GM03348 (cell line): ENCODE data around the gene SLC25A44.
A peak's percentile ranks its signal among the peaks of the same experiment; 100 is the strongest.
"Not testable (repeated sequence)": the region's sequence is repeated elsewhere in the genome, so short reads cannot be mapped to it uniquely, and the experiment has no call there.

ENCODE experiments used
- DNase-seq: peaks from one replicate; pipeline ENCODE4 v3.0.0; 2012; ENCODE audit warnings: low spot score

SLC25A44 gene

GRCh38 chr1:156164125-156164831 lies 29.6 kb upstream of the SLC25A44 start:
- no peak for DNase-seq

GRCh38 chr1:156165083-156165482 lies 28.8 kb upstream of the SLC25A44 start:
- no peak for DNase-seq

DNA sequence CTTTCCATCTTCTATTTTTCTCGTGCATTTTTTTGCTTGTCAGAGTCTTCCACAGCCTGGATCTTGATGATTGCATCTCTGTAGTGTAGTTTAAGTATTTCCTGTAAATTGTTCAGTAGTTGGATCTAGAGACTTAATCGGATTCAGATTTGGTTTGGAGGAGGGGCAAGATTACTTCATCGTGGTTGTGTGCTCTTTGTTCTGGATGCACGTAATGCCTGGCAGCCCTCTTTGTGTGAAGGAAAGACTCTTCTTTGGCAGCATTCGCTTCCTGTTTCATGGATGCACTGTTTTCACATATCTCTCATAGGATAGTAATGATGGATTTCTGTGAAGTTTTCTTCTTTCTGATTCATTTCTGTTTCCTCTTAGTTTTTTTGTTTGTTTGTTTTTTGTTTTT lies 26.4 kb upstream of the SLC25A44 start:
- peak; percentile 13 for DNase-seq

DNA sequence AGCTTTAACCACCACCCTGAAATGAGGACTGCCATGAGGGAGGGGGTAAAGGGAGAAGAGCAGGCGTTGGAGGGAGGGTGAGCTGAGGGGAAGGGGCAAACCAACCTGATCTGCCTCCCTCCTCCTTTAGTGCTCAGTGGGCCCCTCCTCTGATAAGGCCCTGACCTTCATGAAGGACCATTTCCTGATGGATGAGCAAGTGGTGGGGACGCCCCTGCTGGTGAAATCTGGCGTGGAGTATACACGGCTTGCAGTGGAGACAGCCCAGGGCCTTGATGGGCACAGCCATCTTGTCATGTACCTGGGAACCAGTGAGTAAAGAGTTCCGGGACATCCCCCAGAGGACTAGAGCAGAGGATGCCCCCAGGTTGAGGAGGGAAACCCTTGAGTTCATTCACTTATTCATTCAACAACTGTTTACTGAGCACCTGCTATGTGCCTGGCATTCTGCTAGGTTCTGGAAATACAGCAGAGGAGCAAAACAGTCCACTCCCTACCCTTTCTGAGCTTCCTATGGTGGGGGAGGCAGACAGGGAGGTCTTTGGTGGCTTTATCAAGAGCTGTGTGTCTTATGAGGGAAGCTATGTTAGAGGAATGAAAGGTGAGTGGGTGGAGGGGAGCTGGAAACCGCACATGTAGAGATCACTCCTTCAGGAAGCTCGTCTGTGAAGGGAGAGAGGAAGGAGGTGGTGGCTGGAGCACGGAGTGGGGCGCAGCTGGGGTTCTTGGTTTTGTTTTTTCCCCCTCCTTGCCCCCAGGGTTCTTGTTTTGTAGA lies 21.0 kb upstream of the SLC25A44 start:
- peak; percentile 3 for DNase-seq

DNA sequence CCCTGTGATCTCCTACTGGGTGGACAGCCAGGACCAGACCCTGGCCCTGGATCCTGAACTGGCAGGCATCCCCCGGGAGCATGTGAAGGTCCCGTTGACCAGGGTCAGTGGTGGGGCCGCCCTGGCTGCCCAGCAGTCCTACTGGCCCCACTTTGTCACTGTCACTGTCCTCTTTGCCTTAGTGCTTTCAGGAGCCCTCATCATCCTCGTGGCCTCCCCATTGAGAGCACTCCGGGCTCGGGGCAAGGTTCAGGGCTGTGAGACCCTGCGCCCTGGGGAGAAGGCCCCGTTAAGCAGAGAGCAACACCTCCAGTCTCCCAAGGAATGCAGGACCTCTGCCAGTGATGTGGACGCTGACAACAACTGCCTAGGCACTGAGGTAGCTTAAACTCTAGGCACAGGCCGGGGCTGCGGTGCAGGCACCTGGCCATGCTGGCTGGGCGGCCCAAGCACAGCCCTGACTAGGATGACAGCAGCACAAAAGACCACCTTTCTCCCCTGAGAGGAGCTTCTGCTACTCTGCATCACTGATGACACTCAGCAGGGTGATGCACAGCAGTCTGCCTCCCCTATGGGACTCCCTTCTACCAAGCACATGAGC lies 17.2 kb upstream of the SLC25A44 start:
- no peak for DNase-seq

- DNase-seq: no peak
Observed at GRCh38 chr1:156177919-156178654, 15.8 kb upstream of the SLC25A44 start.

DNA sequence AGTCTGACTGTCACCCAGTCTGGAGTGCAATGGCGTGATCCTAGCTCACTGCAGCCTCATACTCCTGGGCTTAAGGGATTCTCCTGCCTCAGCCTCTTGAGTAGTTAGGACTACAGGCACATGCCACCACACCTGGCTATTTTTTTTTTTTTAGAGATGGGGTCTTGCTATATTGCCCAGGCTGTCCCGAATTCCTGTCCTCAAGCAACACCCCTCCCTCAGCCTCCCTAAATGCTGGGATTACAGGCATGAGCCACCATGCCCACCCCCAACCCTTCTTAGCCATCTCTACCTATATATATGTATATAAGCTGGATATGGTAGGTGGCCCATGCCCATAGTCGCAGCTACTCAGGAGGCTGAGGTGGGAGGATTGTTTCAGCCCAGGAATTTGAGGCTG lies 13.4 kb upstream of the SLC25A44 start:
- DNase-seq: no peak

- DNase-seq: not testable (repeated sequence)
Observed at GRCh38 chr1:156181391-156181924, 12.4 kb upstream of the SLC25A44 start.

DNA sequence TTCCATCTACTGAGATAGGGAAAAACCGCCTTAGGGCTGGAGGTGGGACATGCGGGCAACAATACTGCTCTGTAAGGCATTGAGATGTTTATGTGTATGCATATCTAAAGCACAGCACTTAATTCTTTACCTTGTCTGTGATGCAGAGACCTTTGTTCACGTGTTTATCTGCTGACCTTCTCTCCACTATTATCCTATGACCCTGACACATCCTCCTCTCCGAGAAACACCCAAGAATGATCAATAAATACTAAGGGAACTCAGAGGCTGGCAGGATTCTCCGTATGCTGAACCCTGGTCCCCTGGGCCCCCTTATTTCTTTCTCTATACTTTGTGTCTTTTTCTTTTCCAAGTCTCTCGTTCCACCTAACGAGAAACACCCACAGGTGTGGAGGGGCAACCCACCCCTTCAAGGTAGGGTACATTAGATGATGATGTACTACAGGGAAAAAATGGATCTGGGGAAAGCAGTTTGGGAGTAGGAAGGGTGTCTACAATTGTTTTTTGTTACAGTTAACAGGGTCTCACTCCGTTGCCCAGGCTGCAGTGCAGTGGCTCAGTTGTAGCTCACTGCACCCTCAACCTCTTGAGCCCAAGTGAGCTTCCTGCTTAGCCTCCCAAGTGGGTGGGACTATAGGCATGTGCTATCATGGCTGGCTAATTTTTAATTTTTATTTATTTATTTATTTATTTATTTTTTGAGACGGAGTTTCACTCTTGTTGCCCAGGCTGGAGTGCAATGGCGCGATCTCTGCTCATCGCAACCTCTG lies 11.7 kb upstream of the SLC25A44 start:
- DNase-seq: not testable (repeated sequence)

DNA sequence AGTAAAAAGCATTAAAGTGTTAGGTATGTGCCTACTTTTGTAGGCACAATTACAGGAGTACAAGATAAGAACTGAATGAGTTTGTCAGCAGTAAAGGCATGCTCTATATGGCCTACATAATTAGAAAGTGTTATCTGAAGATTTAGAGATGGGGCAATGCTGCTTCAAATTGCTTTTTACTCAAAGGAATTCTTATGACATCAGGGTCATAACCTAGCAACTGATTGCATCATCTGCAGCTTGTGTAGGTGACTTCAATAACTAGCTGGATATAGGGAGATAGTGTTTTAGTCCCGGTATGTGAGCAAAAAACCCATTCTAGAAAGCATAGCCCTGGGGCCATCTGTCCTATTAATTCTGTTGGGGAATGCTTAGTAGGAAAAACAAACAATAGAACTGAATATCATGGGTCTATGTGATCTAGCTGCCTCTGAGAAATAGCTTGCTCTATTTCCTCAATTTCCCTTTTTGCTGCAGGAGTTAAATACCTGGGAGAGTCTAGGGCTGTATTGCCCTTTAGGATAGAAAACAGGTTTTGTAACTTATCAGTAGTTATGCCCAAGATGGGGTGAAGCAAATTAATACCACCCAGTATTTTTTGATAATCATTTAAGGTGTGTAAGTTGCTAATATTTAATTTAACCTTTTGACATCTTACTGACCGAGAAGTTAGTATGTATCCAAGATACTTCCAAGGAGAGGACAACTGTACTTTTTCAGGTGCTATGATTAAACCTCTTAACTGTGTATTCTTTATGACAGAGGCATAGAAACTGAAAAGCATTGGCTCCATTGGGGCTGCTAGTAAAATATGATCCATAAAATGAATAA lies 7.3 kb upstream of the SLC25A44 start:
- DNase-seq: not testable (repeated sequence)

DNA sequence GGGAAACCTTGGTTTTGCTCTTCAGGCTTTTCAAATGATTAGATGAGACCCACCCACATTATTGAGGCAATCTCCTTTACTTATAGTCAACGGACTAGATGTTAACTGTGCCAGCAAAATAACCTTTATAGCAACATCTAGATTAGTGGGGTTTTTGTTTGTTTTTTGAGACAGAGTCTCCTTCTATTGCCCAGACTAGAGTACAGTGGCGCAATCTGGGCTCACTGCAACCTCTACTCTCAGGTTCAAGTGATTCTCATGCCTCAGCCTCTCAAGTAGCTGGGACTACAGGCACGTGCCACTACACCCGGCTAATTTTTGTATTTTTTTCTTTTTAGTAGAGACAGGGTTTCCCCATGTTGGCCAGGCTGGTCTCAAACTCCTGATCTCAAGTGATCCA lies 3.6 kb upstream of the SLC25A44 start:
- DNase-seq: not testable (repeated sequence)

DNA sequence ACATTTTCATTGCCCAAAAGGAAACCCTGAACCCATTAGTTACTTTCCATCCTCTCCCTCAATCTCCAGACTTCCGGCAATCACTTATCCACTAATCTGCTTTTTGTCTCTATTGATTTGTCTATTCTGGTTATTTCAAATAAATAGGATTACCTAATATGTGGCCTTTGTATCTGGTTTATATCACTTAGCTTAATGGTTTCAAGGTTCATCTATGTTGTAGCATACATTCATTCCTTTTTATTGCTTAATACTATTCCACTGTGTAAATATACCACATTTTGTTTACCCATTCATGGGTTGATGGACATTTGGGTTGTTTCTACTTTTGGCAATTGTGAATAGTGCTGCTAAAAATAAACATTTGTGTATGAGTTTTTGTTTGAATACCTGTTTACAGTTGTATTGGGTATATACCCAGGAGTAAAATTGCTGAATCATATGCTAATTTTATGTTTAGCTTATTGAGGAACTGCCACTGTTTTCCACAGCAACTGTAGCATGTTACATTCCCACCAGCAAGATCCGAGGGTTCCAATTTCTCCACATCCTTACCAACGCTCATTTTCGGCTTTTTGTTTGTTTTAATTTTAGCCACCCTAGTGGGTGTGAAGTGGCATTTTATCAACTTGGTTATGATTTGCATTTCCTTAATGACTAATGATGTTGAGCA lies 2.5 kb upstream of the SLC25A44 start:
- DNase-seq: no peak

- DNase-seq: no peak
Observed at GRCh38 chr1:156193208-156193487, 756 bp upstream of the SLC25A44 start.

DNA sequence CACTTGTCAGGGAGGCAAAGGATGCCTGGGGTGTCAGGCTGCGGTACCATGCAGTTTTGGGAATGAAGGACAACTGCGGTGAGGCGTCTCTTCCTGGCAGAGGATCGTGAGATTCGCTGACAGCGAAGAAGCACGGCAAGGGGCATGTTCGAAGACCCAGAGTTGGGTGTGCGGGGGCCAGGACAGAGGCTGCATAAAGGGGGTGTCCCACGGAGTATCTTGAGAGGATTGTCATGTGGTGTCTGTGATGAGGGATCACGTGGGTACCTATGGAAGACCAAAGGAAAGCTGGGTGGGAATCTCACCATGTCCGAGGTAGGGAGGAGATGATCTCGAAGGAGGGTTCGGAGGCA lies 372 bp downstream of the SLC25A44 start:
- DNase-seq: peak; percentile 37

- no peak for DNase-seq
Observed at GRCh38 chr1:156195853-156196252, 1.9 kb downstream of the SLC25A44 start.

DNA sequence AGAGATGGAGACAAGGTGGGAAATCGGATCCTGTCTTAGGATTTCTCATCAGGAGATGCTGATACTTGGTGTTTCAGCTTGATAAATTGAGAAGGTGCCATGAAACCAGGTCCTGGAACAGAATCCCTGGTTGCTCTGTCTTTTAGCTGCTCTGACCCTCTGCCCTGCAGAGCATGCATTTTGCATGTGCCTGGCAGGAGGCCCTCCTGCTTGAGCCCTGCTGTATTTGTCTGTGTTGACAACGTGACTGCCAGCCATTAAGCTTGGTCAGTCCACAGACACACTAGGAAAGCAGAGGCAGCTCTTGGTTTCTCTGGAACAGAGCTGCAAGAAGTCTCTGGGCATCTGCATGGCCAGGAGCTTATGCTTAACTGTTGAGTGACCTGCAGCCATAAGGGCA lies 2.5 kb downstream of the SLC25A44 start:
- DNase-seq: no peak

DNA sequence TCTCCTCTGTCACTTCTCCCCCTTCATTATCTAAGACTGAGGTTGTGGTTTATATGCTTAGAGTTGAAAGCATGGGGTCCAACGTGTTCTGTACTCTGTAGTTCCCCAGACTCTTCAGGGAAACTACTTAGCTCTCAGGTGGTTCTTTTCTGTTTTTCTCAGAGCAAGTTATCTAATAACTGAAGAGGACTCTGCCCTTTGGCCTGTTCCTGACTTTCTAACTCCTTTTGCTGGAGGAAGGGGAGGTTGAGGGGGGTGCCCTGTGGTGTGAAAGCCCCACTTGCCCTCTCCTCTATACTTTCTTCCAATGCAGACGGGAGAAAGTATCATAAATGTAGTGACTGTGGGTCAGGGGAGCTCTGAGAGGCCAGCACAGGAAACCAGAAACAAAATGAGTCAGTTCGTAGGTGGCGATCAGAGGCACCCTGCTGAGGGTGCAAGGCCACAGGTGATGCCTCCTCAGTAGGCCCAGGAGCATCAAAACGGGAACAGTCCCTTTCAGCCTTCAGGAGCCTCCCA lies 5.0 kb downstream of the SLC25A44 start:
- DNase-seq: no peak

DNA sequence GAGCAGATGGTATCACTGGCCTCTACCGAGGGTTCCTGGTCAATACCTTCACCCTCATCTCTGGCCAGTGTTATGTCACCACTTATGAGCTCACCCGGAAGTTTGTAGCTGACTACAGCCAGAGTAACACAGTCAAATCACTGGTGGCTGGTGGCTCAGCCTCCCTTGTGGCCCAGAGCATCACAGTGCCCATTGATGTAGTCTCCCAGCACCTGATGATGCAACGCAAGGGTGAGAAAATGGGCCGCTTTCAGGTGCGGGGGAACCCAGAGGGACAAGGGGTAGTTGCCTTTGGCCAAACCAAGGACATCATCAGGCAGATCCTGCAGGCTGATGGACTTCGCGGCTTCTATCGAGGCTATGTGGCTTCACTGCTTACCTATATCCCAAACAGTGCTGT lies 6.1 kb downstream of the SLC25A44 start:
- DNase-seq: no peak

- peak; percentile 43 for DNase-seq
Observed at GRCh38 chr1:156203331-156203730, 9.4 kb downstream of the SLC25A44 start.

DNA sequence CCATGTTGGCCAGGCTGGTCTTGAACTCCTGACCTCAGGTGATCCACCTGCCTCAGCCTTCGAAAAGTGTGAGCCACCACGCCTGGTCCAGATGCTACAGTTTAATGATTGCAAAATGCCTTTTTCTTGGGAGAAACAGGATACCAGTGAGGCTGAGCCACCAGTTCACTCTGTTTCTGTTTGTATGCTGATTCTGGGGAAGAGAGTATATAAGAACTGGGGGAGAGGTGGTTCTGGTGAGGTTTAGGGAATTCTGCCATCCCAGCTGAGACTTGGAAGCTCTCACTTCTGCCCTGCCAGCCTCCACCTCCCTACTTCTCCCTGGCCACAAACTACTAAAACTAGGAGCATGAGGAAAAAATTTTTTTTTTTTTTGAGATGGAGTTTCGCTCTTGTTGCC lies 10.8 kb downstream of the SLC25A44 start:
- DNase-seq: no peak
